Activated T-cell treated with anti-CD3 and anti-CD28 coated beads for 4 hours (primary cell): ENCODE results near the gene HOXA2.

Experiments
- DNase-seq: peaks from one replicate; pipeline ENCODE4 v3.0.0-alpha.2; 2020

HOXA2 gene

DNA sequence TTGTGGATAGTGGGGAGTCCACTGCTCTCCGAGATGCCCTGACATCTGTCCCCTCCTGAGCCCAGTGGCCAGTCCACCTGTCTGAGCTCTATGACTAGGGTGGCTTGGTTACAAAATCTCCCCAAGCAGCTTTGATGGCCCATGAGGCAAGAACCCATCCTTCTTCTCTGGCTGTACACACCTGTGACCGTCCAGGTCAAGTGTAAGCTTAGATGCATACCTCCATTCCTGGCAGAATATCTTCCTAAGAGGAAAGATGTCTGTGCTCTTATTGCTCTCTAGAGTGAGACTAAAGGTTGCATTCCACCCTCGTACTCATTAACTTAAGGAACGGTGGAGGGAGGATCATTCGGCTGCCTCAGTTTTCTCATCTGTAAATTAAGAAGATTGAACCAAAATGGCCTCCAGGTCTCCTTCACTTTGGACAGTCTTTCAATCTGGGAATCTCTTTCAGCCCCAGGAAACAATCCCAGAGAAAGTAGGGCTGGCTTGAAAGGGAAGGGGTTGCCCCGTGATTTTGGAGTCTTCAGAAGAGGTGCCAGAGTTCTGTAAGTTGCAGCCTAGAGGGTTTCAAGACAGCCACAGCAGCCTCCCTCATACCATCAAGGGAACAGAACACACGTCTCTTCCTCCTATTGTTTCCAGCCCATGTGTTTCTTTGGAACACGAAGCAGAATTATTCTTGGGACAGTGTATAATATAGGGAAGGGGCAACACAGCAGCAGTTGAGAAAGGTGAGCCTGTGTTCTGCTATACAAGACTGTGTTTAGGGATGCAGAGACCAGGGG lies 22.6 kb upstream of the HOXA2 start:
- DNase-seq = no peak

DNA sequence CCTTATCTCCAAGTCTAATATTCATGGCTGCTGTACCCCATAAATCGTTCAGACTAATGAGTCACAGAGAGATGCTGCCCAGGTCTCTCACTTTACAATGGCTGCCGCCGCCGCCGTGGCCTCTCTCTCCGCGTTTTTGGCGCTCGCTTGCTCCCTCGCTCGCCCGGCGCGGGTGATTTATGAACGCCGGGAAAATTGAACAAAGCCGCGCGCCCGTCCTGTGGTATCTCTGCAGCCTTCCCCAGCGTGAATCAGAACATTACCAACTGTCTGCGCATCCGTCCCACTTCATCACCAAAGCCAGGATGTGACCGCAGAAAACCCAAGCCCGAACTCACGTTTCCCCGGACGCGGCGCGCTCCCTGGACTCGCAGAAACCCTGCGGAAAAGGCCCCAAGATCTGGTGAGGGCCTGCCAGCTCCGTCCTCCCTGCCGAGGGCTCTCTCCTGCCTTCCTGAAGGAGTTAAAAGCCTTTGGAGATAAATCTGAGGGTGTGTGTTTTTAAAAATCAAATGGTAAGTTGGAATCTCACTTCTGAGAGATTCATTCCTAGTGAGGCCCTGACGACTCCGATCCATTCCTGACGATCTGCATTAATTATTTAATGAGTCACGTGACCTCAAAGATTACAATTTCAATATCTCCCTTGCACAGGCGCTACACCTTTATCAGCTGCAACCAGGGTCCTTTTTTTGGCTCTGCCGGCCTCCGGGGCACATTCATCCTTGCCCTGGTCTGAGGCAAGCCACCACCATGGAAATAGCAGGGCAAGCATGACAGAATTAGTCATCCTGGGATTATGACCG lies 21.8 kb upstream of the HOXA2 start:
- no peak for DNase-seq

DNA sequence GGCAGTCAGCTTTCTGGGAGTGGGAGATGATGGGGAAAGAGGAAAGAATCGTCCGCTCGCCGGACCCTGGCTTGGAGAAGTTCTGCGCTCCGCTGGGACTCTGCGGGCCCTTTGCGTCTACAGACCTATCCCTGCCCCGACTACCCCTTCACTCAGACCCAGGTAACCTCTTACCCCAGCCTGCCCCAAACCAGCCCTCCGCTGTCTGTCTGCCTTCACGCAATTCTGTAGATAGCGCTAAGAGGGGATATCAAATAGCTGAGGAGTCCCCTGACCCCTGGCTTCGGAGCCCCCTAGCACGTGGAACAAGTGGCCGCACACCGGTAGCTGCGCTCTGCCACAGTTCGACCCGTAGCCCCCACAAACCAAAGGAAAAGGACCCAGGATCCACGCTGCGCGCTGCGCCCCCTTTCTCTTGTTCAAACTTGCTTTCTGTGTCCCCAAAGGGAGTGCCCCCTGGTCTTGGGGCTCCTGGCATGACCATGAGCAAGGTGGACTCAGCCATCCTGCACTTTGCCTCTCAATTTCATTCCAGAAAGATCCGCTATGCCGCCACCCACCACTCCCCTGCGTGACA lies 21.1 kb upstream of the HOXA2 start:
- no peak for DNase-seq

DNA sequence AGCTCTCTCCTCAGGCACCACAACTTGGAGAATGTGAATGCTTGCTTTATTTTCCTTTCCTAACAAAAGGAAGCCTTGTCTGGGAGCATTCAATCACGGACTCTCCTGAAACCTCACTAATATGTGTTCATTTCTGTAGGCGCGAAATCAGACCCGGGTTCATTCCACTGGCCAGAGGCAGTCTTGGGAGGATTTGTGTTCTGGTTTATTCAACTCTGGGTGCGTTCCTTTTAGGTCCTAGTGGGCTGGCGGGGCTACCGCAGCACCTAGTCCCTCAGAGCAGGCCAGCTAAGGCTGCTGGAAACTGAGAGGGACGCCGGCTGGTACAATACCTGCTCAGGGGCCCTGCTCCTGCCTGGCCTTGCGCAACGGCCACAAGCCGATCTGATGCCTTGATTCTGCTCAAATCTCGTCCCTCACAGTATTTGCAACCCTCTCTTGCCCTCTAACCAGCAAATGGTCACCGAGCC lies 20.6 kb upstream of the HOXA2 start:
- DNase-seq = no peak

DNA sequence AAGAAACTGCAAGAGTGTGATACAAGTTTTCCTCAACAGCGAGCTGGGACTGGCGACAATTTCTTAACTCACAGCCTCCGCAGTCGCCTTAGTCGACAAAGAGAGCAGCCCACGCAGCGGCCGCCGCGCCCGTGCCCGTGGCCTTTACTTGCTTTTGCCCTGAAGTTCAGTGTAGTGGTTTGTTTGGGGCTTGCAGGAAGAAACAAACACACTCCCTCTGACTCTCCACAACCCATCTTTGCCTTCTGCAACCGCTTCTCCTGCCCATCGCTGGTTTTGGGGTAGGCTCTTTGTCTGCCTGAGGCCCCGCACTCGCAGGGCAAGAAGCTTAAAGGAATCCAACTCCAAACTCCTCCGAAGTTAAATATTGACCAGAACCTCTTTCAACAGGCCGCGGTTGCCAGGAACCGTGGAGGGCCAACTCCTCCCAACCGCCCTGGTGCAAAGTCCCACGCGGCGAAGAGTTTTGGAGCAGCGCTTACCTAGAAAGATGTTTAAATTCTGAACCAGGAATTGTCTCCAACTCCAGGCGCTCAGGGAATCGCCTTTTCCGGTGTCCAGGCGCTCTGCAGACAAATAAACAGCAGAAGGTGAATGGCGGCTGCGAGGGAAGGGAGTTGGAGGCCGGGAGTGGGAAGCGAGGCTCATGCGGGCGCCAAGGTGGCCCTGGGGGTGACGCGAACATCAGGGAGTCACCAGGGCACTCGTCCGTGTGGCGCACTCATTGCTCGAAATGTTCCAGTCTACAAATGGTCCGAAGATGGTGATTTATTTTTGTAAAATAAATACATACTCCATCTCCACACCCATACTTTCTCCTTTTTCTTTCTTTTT lies 19.8 kb upstream of the HOXA2 start:
- no peak for DNase-seq

DNA sequence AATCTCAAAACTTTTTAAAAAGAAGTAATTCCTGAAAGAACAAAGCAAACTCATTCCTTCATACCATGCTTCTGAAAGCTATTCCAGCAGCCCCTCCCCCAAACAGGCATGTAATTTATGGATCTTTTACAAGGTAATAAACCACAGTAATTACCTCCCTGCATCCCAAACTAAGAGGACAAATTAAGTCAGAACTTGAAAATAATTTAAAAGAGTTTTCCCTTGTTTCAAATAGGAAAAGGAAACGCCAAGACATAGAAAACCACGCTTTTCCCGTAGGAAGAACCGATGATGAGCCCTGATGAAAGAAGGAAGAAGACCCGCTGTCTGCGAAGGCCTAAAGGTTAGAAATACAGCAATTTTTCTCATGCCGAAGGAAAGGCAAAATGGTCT lies 19.2 kb upstream of the HOXA2 start:
- DNase-seq = no peak

DNA sequence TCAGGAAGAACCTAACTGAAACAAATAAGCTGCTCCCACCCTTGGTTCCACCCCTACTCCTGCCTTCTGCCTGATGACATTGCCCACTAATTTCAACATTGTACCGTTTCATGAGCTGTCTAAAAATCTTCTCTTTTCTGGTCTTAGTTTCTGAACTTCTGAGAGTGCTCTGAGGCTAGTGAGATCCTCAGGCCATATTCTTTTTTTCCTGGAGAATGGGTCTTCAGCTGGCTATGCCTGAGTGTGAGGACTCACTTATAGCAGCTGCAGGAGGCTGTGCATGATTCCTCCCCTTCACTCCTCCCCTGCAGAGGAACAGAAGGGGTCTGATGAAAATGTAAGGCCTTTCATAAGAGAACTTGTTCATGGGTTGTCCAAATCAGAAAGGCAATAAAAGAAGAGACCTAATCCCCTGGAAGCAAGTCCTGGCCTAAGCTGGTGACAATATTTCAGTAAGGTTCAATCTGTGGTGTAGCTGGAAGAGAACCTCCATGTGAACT lies 17.0 kb upstream of the HOXA2 start:
- DNase-seq = no peak

DNA sequence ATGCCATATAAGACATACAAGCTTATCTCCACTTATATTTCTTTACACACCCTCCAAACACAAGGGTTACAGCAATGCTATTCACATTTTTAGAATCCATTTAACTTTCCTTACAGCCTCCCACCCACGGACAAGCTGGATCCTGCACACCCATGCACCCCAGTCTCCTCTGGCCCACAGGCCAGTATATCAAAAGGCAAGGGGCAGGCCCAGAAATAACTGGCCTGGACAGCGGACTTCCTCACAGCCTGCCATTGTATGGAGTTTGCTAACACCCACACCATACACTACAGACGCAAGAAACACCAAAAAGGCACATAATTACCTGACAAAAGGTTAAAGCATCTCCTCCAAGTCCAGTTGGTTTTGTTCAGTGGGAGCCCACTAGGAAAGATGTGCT lies 16.1 kb upstream of the HOXA2 start:
- no peak for DNase-seq

DNA sequence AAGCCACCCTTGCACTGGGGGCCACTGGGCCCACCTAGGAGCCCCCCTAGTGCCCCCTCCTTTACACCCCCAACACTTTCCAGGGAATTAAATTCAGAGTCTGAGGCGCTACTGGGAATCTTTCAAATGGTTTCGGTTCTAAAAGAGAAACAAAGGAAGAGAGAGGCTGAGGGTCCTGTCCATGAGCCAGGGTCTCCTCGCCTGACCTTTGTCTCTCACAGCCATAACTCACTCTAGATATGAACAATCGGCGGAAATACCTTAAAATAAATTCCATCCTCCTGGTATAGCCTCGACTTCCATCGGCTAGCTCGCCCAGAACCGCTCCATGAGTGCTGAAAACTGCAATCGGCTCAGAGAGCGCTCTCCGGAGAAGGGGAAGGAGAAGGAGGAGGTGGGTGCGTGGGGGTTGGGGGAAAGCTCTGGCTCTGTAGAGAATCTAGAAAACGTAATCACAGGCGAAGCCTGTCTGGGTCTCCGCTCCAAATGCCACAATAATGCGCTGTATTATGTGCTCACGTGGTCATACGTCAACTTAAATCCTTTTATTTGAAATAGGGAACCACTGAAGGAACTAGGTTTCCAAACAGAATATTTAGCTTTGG lies 15.5 kb upstream of the HOXA2 start:
- DNase-seq = no peak

DNA sequence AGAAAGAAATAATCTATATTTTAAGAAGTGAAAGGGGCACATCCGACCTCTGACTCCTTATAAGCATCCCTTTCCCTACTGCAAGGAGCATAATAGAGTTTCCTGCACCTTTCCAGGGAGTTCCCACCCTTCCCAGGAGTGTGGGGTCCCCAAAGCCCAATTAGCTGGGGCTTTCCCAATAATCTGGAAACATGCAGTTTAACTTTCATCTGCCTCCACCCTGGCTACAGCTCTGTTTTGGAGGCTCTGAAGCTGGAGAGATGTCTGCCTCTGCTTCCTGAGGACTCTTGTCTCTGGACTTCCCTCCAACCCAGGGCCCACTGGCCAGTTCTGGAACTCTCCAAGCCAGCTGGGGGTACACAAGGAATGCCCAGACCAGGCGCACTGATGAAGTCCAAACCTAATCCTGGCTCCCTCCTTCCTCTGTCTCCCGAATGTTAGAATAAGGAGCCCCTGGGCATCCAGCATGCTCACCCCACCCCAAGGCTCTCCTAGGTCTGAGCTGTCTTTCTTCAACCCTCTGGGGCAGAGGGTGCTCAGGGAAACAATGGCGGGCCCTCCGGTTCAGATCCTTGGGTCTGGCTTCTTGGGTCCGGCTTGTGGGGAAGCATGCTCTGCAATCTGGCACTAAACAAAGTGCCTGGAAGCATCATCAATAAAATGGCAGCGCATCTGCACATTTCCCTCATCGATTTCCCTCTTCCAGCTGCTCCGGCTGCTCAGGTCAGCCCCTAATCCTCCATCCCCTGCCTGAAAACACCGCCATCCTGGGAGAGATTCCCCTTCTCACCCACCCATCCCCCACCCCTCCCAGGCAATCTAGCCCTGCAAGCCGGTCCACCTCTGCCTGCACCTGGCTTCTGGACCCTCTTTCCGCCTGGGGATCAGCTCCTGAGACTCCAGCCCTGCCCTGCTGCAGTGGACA lies 14.7 kb upstream of the HOXA2 start:
- no peak for DNase-seq

DNA sequence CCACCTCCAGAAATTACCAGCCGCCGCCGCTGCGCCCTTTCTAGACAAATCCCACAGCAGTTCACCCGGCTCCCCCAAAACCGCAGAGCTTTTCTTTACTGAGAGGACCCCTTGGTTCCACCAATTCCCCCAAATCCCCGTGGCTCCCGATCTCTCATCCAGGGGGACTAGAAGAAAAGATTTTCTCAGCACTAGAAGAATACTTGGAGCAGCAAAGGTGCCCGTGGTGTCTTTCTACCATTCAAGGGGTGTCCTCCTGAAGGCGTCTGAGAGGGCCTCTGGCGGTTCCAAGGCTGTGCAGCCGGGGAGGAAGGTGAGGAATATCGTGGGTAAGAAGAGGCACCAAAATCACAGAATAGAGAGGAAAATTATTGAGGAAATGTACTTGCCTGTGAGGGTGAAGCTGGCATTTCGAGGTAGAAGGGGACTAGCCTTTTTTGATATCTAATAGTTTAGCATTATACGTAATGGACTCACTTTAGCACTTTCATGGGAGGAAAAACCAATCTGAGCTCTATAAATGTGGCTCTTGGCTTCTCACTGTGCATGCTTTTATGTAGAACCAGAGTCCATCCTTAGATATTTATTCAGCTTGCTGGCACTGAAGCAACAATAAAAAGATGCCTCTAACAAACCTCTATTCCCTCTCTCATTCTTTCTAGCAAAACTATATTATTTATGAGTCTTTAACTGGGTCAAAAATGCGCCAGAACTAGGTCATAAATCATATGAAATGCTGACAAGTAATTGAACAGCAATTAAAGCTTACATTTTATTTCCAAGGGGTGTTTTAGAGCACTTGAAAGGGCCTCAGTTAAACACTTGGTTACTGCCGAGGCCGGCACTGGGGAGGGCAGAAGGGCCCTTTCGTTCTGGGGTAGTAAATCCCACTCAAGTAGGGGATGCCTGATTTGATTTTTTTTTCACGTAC lies 13.8 kb upstream of the HOXA2 start:
- no peak for DNase-seq

DNA sequence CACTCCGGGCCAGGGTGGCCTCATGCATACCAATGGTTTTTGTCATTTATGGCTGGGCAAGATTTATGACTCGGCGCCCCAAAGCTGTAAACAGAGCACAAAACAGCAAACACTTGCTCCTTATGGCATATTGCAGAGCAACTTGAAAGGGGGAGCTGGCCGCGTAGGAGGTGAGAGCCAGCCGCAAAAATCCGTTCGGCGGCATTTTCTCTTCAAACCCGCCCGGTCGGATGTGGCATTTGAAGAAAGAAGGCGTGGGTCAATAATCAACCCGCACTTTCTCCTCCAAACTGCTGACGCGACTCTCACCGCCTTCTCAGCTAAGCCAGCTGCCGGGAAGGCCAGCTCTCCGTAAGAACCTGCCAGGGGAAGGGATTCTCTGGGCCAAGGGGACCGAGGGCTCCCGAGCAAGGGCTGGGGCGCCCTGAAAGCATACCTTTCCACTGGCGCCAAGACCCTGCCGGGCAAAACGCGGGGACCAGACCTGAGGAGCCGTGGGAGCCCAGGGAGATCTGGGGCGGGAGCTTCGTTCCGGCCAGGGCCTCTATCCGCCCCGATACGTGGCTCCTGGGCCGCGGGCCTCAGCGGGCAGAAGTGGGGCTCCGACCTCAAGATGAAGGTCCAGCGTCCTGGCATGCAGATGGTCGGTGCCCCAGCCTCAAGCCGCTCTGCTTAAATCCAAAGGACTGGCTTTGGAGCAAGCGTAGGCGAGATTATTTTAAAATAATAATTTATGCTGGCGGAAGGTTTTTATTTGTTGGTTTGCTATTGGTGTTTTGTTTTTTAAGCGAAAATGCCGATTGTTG lies 12.9 kb upstream of the HOXA2 start:
- no peak for DNase-seq

DNA sequence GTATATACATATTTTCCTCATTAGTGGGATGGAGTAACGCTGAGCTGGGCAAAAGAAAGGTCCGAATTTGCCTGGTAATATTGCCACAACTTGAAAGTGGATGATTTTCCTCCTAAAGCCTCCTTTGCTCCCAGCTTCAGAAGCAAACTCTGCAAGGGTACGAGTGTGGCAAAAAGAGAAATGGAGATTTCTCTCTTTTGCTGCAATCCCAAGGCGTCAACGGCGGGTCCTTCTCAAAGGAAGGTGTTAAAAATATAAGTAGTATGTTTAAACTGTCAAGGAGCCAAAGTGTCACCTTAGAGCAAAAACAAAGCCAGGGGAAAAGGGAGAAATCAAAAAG lies 12.4 kb upstream of the HOXA2 start:
- DNase-seq = no peak

DNA sequence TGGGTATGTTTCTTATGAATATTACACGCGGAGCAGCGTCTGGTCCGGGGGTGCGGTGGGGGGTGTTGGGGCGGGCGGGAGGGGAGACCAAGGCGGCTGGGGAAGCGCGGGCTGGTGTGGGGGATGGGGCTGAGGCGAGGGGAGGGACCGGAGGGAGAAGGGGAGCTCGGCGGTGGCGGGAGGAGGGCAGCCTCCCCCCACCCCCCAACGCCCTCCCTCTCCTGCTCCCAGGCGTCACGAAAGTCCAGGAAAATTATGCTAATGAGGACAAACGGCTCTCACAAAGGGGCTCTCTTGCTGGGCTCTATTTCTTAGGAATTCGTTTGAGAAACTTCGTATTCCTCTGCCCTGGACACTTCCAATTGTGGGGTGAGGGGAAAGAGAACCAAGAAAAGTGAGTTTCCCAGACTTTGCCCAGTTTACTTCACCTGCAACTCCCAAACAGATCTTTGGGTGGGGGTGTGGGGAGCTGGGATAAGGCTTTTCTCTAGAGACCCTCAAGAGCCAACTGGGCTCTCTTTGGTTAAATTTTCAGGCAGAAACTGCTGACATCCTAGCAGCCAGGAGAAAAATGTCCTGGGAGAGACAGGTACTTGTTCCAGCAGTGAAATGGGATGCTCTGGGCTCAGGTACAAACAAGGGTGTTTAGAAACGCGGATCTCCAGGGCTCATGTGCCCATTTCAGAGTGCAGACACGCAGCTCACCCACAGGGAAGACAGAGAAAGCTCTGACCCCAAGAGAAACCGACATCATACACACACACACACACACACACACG lies 11.7 kb upstream of the HOXA2 start:
- DNase-seq = no peak

DNA sequence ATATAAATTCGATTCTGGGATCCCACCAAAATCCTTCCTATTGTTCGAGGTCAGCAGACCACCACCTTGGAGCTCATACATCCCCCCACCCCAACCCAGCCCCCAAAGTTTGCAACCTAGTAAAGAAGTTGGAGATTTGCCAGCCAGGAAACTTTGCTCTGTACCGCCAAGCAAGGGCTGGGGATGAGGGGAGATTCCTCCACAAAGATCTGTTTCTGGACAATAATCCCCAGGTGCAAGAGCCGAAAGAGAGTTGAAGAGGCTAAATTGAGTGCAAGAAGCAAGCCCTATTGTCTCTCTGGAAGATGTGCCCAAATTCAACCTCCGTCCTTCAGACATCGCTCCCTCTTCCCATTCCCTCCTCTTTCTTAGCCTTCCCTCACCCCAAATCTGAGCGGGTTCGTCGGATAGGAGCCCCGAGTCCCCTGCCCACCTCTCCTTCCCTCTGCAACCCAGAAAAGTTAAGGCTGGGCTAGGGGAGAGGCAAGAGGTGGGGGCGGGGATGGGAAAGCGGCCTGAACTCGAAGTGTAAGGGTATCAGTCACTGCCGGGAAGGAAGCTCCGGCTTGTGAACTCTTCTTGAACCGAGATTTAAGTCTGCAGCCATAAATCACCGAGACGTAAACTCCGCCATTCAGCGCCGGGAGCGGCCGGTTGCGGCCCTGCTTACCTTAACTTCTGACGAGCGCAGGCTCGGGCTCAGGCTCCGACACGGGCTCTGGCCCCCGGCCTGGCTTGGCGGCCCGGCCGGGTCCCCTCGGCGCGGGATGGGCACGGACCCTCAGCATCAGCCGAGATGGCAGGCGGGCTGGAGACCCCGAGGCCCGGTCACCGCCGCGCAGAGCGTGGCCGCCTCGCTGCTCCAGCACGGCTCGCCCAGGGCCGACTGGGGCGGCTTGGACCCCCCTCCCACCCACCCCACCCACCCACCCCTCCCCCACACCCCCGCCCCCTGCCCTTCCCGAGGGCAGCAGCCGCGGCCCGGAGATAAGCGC lies 10.8 kb upstream of the HOXA2 start:
- no peak for DNase-seq

DNA sequence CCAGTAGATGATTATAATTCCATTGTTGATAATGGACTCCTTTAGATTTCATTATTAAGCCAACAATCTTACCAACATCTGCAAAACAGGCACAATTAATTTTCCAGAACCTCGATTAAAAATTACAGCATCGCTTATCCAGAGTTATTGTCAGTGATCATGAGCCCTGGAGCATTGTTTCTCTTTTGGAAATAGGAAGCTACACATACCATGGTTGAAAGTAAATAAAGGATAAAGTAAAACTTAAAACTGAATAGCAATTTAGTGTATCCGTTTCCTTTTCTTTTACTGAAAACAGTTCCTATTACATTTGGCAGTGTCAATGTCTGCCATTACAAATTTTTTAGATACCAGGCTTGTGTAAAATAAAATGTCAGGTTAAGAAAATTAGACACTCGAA lies 9.9 kb upstream of the HOXA2 start:
- no peak for DNase-seq

DNA sequence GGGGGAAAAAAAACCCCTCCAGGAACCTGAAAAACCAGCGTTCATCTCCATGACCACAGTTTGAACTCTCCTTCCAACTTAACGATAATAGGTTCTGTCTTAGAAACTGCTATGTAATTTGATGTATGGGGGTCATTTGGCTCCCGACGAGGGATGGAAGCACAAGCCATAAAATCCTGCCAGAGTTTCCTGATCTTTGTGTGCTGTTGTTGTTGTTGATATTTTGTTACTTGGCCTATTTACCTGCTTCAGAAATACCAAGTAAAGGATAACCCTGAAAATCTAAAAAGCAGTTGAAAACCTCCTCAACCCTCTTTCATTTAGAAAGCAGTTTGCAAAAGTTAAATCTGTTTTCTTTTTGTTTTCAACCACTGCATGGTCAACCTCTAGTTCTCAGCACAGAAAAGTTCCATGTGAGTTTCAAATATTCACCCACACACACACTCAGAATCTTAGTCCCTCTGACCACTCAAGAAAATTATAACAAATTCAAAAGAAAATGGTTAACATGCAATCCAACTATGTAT lies 9.3 kb upstream of the HOXA2 start:
- DNase-seq = no peak
